ENCODE measurements around the gene SLC13A4.

The SLC13A4 gene

DNA sequence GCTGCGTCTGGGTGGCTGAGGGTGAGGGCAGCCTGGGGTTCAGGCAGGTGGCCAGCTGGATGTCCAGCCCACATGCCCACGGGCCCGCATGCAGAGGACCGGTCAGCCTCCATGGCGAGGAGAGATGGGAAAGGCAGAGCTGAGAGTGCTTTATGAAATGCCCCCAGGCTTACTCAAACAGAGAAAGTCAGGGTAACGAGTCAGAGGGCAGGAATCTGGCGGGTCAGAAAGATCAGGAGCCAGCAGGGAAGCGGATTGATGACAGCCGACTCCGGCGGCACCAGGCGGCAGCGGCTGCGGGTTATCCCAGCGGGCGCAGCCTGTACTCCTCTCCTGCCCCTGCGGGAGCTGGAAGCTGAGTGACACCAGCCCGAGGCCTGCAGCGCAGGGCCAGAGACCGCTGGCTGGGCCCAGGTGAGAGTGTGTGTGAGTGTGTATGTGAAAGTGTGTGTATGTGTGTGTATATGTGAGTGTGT is 13.4 kb downstream of the SLC13A4 start:
- TF ChIP-seq, protein P1, sequence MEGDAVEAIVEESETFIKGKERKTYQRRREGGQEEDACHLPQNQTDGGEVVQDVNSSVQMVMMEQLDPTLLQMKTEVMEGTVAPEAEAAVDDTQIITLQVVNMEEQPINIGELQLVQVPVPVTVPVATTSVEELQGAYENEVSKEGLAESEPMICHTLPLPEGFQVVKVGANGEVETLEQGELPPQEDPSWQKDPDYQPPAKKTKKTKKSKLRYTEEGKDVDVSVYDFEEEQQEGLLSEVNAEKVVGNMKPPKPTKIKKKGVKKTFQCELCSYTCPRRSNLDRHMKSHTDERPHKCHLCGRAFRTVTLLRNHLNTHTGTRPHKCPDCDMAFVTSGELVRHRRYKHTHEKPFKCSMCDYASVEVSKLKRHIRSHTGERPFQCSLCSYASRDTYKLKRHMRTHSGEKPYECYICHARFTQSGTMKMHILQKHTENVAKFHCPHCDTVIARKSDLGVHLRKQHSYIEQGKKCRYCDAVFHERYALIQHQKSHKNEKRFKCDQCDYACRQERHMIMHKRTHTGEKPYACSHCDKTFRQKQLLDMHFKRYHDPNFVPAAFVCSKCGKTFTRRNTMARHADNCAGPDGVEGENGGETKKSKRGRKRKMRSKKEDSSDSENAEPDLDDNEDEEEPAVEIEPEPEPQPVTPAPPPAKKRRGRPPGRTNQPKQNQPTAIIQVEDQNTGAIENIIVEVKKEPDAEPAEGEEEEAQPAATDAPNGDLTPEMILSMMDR (IDR thresholded peaks at IDR 0.05; ENCODE audit: insufficient read depth, low read depth, low read length, missing control alignments): no peak
- no peak overlapping the region for H3K4me3 ChIP-seq (ENCODE audit: low read length)
- DNase-seq (ENCODE audit: low read depth): peak; percentile 83

DNA sequence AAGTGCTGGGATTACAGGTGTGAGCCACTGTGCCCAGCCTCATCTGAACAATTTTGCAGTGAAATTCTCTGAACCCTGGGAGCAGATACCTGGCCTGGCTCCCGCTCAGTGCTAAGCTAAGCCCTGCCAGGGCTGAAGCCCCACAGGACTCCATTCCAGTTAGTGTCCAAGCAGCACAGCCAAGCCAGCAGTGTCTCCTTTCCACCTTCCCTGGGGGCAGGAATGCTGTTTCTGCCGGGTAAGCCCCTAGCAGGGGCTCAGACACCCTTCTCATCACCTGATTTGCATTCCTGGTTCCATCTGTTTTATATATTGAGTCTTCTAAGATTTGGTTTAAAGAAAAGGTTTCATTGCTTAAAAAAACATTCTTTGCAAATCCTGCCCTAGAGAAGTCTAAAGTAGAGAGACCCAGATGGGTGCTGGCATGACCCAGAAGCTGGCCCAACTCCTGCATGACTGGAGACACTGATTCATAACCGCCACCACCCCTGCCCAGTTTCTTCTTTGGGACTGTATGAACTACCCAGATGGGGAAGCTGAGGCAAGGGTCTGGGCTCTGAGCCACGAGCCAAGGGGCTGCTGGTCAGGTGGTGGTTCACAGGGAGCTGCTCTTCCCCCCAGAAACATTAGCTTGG is 14.0 kb downstream of the SLC13A4 start:
- TF ChIP-seq, protein P1 (IDR thresholded peaks at IDR 0.05; ENCODE audit: insufficient read depth, low read depth, low read length, missing control alignments): no peak
- H3K4me3 ChIP-seq (ENCODE audit: low read length): no peak overlapping the region
- peak; percentile 31 for DNase-seq (ENCODE audit: low read depth)

DNA sequence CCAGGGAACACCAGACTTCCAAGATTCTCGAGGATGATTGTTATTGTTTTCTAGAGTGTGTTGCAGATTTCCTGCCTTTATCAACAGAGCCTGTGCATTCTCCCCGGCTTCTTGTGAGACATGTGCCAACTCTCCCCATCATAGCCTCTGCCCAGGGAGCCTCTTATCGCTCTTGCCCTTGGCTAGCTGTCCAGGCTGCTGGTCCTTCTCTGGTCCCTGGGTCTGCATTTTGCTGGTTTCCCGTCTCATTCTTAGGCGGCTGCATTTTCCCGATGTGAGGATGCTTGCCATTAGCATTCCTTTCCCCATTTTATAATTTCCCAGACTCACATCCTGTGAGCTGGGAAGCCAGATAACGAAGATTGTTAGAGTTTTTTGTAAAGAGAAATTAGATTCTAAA is 15.2 kb downstream of the SLC13A4 start:
- no peak for DNase-seq (ENCODE audit: low read depth)
- TF ChIP-seq, protein P1 (IDR thresholded peaks at IDR 0.05; ENCODE audit: insufficient read depth, low read depth, low read length, missing control alignments): no peak
- no peak overlapping the region for H3K4me3 ChIP-seq (ENCODE audit: low read length)

DNA sequence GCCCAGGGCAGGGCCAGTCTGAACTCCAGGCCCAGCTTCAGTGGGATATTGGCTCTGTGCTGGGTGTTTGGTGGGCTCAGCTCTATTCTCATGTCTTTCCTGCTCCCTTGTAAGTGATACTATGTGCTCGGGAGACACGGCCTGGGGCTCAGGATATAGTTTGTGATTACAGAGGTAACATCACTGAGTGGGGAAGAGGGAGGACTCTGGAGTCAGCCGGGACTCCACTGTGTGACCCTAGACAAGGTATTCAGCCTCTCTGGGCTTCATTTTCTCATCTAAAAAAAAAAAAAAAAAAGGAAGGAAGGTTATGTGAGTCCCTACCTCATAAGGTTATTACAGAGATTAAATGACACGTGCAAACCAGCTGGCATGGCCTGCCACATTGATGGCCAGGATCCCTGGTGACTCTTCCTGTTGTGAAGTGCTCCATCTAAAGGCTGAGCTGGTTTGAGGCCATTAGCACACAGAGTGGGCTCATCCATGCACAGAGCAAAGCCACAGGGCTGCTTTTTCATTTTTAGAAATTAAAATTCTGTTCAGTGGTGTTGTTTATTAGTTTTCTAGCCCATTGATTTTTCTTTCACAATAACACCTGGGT is 15.7 kb downstream of the SLC13A4 start:
- TF ChIP-seq, protein P1 (IDR thresholded peaks at IDR 0.05; ENCODE audit: insufficient read depth, low read depth, low read length, missing control alignments): no peak
- no peak overlapping the region for H3K4me3 ChIP-seq (ENCODE audit: low read length)
- DNase-seq (ENCODE audit: low read depth): no peak

DNA sequence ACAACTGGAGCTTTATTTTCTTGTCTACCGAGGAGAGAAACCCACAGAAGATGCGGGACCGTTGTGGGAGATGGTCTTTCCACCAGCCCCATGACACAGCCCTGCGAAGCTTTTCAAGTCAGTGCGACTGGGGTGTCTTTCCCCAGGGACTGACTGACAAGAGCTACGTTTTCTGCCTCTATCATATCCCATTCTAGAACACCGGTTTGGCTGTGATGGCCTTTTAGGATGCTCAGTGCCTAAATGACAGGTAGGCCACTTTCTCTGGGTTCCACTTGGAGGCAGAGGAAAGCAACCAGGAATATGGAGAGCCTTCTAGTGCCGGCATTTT is 16.9 kb downstream of the SLC13A4 start:
- TF ChIP-seq, protein P1 (IDR thresholded peaks at IDR 0.05; ENCODE audit: insufficient read depth, low read depth, low read length, missing control alignments): no peak
- no peak overlapping the region for H3K4me3 ChIP-seq (ENCODE audit: low read length)
- DNase-seq (ENCODE audit: low read depth): no peak

DNA sequence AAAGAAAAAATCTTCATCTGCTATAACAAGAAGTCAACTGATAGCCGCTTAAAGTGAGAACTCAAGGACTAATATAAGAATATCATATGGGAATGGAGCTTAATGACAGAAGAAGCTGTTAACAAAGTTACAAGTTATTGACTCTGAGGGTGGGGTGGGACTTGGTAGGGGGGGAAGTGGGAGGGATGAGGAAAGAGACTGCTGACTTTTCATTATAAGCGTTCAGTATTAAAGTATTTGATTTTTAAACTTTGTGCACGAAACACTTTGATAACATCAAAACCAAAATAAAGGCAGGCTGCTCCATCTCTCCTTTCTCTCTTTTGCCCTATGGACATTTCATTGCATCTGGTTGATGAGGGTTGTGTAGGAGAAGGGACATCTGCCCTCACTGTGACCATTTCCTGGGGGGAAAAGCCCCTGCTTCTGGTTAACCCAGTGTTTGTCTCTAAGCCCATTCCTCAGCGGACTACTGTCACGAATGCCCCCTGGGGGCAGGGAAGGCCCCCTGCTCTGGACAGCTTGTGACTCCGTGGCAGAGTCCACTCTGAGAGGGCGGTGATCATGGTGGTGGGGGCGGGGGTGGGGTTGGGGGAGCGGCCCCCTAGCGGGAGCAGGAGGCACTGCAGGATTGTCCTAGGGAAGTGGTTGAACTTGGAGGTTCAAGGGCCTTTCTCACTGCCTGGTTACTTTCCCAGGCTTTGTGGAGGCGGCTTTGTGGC is 17.4 kb downstream of the SLC13A4 start:
- no peak for DNase-seq (ENCODE audit: low read depth)
- H3K4me3 ChIP-seq (ENCODE audit: low read length): no peak overlapping the region
- TF ChIP-seq, protein P1 (IDR thresholded peaks at IDR 0.05; ENCODE audit: insufficient read depth, low read depth, low read length, missing control alignments): peak; percentile 46
